Neuronal stem cell (in vitro differentiated cells): ENCODE data around the gene SEMA6B.

Source experiments
- DNase-seq: peaks from one replicate; pipeline ENCODE4 v3.0.0-alpha.2; 2013; ENCODE audit warnings: low spot score
- H2AFZ ChIP-seq: one replicate; pipeline ENCODE4 v1.6.1; 2013; ENCODE audit warnings: mild to moderate bottlenecking, low read length, inconsistent platforms
- H2AK5ac ChIP-seq: 2 replicates; pipeline ENCODE4 v1.6.1; 2013; ENCODE audit warnings: low read depth, mild to moderate bottlenecking, inconsistent platforms, low read length, moderate library complexity, mixed read lengths
- H2BK120ac ChIP-seq: 2 replicates; pipeline ENCODE4 v1.6.1; 2013; ENCODE audit warnings: low read depth, mild to moderate bottlenecking, inconsistent platforms, low read length, moderate library complexity, mixed read lengths
- H2BK12ac ChIP-seq: one replicate; pipeline ENCODE4 v1.6.1; 2013; ENCODE audit warnings: low read length, inconsistent platforms
- H2BK15ac ChIP-seq: 2 replicates; pipeline ENCODE4 v1.6.1; 2013; ENCODE audit warnings: mild to moderate bottlenecking, low read length, inconsistent platforms, mixed read lengths
- H2BK5ac ChIP-seq: one replicate; pipeline ENCODE4 v1.6.1; 2013; ENCODE audit warnings: inconsistent platforms, mild to moderate bottlenecking, low read length, moderate library complexity
- H3K14ac ChIP-seq: one replicate; pipeline ENCODE4 v1.6.1; 2013; ENCODE audit warnings: low read length, inconsistent platforms
- H3K18ac ChIP-seq: 2 replicates; pipeline ENCODE4 v1.6.1; 2013; ENCODE audit warnings: low read length, inconsistent platforms
- H3K23ac ChIP-seq: 2 replicates; pipeline ENCODE4 v1.6.1; 2013; ENCODE audit warnings: low read depth, mild to moderate bottlenecking, mixed read lengths, low read length, inconsistent platforms; ENCODE audit not compliant: poor library complexity
- H3K27ac ChIP-seq: replicated peaks from 3 replicates; pipeline ENCODE4 v1.5.1; 2013; ENCODE audit warnings: low read length, inconsistent platforms
- H3K27me3 ChIP-seq, 3 experiments: 2 replicates each; pipeline ENCODE4 v1.6.1; 2013; ENCODE audit warnings: low read length in 3 of 3, mild to moderate bottlenecking in 2 of 3, inconsistent platforms in 1 of 3, low read depth in 1 of 3, mixed read lengths in 1 of 3, moderate library complexity in 1 of 3; ENCODE audit not compliant: control insufficient read depth in 3 of 3, insufficient read depth in 3 of 3
- H3K36me3 ChIP-seq, 2 donors: replicated peaks in 1 of 2; 2 replicates each; pipeline ENCODE4 v1.6.1; 2013; ENCODE audit warnings: low read length in 2 of 2; ENCODE audit not compliant: control insufficient read depth in 2 of 2, insufficient read depth in 2 of 2
- H3K4ac ChIP-seq: 2 replicates; pipeline ENCODE4 v1.6.1; 2013; ENCODE audit warnings: inconsistent platforms, mild to moderate bottlenecking, low read length, moderate library complexity
- H3K4me1 ChIP-seq, 2 donors: 1 replicate in 1 of 2; 2 replicates in 1 of 2; pipeline ENCODE4 v1.6.1; 2013; ENCODE audit warnings: low read length in 2 of 2, low read depth in 1 of 2; ENCODE audit not compliant: control insufficient read depth in 2 of 2, insufficient read depth in 1 of 2
- H3K4me2 ChIP-seq: one replicate; pipeline ENCODE4 v1.6.1; 2013; ENCODE audit warnings: mild to moderate bottlenecking, low read length, inconsistent platforms; ENCODE audit not compliant: insufficient read depth, poor library complexity, severe bottlenecking
- H3K4me3 ChIP-seq, 2 donors: 2 replicates each; pipeline ENCODE4 v1.5.1; 2013; ENCODE audit warnings: low read length in 2 of 2, mild to moderate bottlenecking in 2 of 2, inconsistent platforms in 1 of 2, moderate library complexity in 1 of 2
- H3K79me1 ChIP-seq: one replicate; pipeline ENCODE4 v1.6.1; 2013; ENCODE audit warnings: low read depth, mild to moderate bottlenecking, inconsistent platforms, low read length, moderate library complexity
- H3K9ac ChIP-seq: one replicate; pipeline ENCODE4 v1.6.1; 2013; ENCODE audit warnings: mild to moderate bottlenecking, low read depth, low read length, inconsistent platforms; ENCODE audit not compliant: poor library complexity
- H3K9me3 ChIP-seq, 2 donors: replicated peaks in 1 of 2; 2 replicates each; pipeline versions ENCODE3 to v1.6.1; 2013; ENCODE audit warnings: low read length in 2 of 2, mild to moderate bottlenecking in 2 of 2, inconsistent platforms in 1 of 2, low read depth in 1 of 2, mixed read lengths in 1 of 2, moderate library complexity in 1 of 2; ENCODE audit not compliant: control insufficient read depth in 2 of 2, insufficient read depth in 1 of 2
- H4K8ac ChIP-seq: one replicate; pipeline ENCODE4 v1.6.1; 2013; ENCODE audit warnings: low read depth, mild to moderate bottlenecking, inconsistent platforms, low read length, moderate library complexity
- H4K91ac ChIP-seq: one replicate; pipeline ENCODE4 v1.6.1; 2013; ENCODE audit warnings: low read length, low read depth, mild to moderate bottlenecking, inconsistent platforms; ENCODE audit not compliant: poor library complexity
- WGBS, 2 donors: extraction: QIAGEN DNeasy Blood & Tissue Kit; methylation state at CpG; one replicate each; pipeline ENCODE4 v1.1.7; 2013; ENCODE audit warnings: missing lambda C conversion rate in 2 of 2, mixed read lengths in 1 of 2; ENCODE audit not compliant: insufficient read length in 2 of 2, insufficient replicate concordance in 1 of 2; ENCODE audit errors: extremely low coverage in 2 of 2; 5-methylcytosine and 5-hydroxymethylcytosine counted together

The SEMA6B gene

DNA sequence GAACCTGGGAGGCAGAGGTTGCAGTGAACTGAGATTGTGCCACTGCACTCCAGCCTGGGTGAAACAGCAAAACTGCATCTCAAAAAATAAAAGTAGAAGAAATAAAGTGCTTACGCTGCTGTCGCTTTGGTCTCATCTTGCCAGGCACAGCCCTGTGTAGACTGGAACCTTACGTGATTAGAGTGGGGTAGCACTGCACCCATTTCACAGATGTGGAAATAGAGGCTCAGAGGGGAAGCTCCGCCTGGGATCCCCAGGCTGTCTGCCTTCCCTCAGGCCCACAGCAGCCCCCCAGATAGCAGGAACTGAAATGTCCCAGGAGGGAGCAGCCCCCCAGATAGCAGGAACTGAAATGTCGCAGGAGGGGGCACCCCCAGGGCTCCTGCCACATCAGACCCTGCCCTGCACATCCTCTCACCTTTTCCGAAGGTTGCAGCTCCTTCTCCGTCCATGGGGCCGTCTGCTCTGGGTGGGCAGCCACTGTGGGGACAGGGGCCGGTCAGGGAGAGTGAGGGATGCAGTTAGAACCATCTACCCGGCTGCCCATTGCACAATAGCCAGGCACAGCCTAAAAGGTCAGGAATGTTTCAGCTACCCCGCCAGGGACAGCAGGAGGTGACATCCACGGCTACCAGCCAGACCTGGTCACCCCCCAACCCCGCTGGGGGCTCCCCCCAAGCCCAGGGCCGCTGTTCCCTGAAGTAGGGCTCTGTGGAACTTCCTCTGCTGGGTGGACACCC is 43.1 kb downstream of the SEMA6B start:
- Histone ChIP-seq H3K27me3 (peaks cover 0 to 4% (median under 1%) of the 10 kb centered on the region in 3 experiments), H3K9ac (no peak overlapping the region), H4K8ac (no peak overlapping the region), H2BK12ac (no peak overlapping the region), H2BK5ac (no peak overlapping the region), H3K36me3 (no peaks in the 10 kb centered on the region), H2BK15ac (peak overlapping the region; percentile 67), H3K4me2 (no peak overlapping the region), H3K27ac (no peak overlapping the region), H4K91ac (no peak overlapping the region), H3K4me3 (no peak overlapping the region), H3K79me1 (no peaks in the 10 kb centered on the region), H3K4ac (no peak overlapping the region), H2AFZ (no peak overlapping the region), H3K23ac (no peak overlapping the region), H2AK5ac (peak overlapping the region; percentile 94), H3K9me3 (no peaks in the 10 kb centered on the region), H3K4me1 (peaks cover 0 to 4% of the 10 kb centered on the region in 2 donors), H3K14ac (peak overlapping the region; percentile 31), H2BK120ac (no peak overlapping the region), H3K18ac (peak overlapping the region; percentile 67)
- DNase-seq, result no peak
- no CpG with 5 or more reads among the region's 14 CpGs for WGBS, 2 donors

DNA sequence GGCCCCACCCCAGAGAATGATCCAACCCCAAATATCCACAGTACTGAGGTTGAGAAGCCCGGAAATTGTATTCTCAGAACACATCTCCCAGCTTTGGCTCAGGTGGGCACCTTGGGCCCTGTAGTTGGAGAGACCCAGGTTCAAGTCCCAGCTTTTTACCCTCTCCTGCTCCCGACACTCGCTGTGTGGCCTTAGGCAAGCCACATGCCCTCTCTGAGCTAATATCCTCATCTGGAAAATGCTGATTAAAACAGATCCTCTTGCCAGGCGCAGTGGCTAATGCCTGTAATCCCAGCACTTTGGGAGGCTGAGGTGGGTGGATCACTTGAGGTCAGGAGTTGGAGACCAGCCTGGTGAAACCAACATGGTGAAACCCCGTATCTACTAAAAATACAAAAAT is 43.8 kb downstream of the SEMA6B start:
- Histone ChIP-seq H3K27ac (no peak overlapping the region), H2BK120ac (no peak overlapping the region), H3K4me1 (peaks cover 0 to 4% of the 10 kb centered on the region in 2 donors), H3K23ac (no peak overlapping the region), H3K4me2 (no peak overlapping the region), H3K14ac (no peak overlapping the region), H4K8ac (no peak overlapping the region), H3K4me3 (no peak overlapping the region), H3K4ac (no peak overlapping the region), H3K79me1 (no peaks in the 10 kb centered on the region), H3K9me3 (no peaks in the 10 kb centered on the region), H2BK15ac (no peak overlapping the region), H3K9ac (no peak overlapping the region), H2AFZ (no peak overlapping the region), H3K27me3 (peaks cover 0 to 4% (median 0%) of the 10 kb centered on the region in 3 experiments), H3K36me3 (no peaks in the 10 kb centered on the region), H4K91ac (no peak overlapping the region), H3K18ac (no peak overlapping the region), H2AK5ac (no peak overlapping the region), H2BK12ac (no peak overlapping the region), H2BK5ac (no peak overlapping the region)
- no CpG with 5 or more reads among the region's 5 CpGs for WGBS, 2 donors
- no peak for DNase-seq

DNA sequence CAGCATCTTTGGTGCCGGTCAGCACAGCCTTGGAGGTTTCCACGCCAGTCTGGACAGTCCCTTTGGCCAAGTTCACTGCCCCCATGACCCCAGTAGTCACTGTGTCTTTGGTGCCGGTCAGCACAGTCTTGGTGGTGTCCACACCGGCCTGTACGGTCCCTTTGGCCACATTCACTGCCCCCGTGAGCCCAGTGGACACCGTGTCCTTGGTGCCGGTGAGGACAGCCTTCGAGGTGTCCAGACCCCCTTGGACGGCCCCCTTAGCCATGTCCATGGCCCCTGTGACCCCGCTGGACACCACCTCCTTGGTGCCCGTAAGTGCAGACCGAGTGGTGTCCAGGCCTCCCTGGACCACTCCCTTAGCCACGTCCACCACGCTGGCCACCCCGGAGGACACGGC is 46.2 kb downstream of the SEMA6B start:
- Histone ChIP-seq H4K8ac (no peak overlapping the region), H3K79me1 (peaks cover 2% of the 10 kb centered on the region), H2BK120ac (no peak overlapping the region), H3K9ac (no peak overlapping the region), H3K14ac (peak overlapping the region; percentile 75), H3K4me2 (no peak overlapping the region), H2BK12ac (no peak overlapping the region), H3K36me3 (no peaks in the 10 kb centered on the region), H4K91ac (no peak overlapping the region), H3K27me3 (peaks cover 0 to 4% (median 0%) of the 10 kb centered on the region in 3 experiments), H3K4ac (no peak overlapping the region), H2AK5ac (no peak overlapping the region), H3K4me1 (peaks cover 0 to 4% of the 10 kb centered on the region in 2 donors), H3K9me3 (no peaks in the 10 kb centered on the region), H2AFZ (no peak overlapping the region), H3K23ac (no peak overlapping the region), H2BK15ac (no peak overlapping the region), H3K4me3 (no peak overlapping the region), H2BK5ac (peak overlapping the region; percentile 39), H3K18ac (no peak overlapping the region), H3K27ac (no peak overlapping the region)
- WGBS, 2 donors, result no CpG with 5 or more reads among the region's 17 CpGs
- DNase-seq, result no peak

DNA sequence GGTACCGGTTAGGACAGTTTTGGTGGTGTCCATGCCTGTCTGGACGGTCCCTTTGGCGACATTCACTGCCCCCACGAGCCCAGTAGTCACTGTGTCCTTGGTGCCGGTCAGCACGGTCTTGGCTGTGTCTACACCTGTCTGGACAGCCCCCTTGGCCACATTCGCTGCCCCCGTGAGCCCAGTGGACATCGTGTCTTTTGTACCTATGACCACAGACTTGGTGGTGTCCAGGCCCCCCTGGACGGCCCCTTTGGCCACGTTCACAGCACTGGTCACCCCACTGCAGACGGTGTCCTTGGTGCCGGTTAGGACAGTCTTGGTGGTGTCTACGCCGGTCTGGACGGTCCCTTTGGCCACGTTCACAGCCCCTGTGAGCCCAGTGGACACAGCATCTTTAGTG is 47.4 kb downstream of the SEMA6B start:
- no peak overlapping the region for H2AK5ac ChIP-seq
- no peaks in the 10 kb centered on the region for H3K36me3 ChIP-seq
- no peak overlapping the region for H3K23ac ChIP-seq
- H3K4ac ChIP-seq, result no peak overlapping the region
- H4K8ac ChIP-seq, result no peak overlapping the region
- H3K27ac ChIP-seq, result no peak overlapping the region
- no peak overlapping the region for H3K14ac ChIP-seq
- H2BK120ac ChIP-seq, result no peak overlapping the region
- H3K4me3 ChIP-seq, result no peak overlapping the region
- no CpG with 5 or more reads among the region's 17 CpGs for WGBS, 2 donors
- no peak overlapping the region for H3K4me2 ChIP-seq
- H2BK5ac ChIP-seq, result no peak overlapping the region
- H3K4me1 ChIP-seq, result peaks cover 0 to 4% of the 10 kb centered on the region in 2 donors
- peaks cover 3% of the 10 kb centered on the region for H3K79me1 ChIP-seq
- no peak overlapping the region for H2AFZ ChIP-seq
- no peak overlapping the region for H2BK15ac ChIP-seq
- no peak overlapping the region for H2BK12ac ChIP-seq
- H3K9me3 ChIP-seq, result no peaks in the 10 kb centered on the region
- no peak overlapping the region for H4K91ac ChIP-seq
- H3K27me3 ChIP-seq, result peaks cover 0 to 4% (median 0%) of the 10 kb centered on the region in 3 experiments
- H3K9ac ChIP-seq, result no peak overlapping the region
- DNase-seq, result no peak
- peak overlapping the region; percentile 60 for H3K18ac ChIP-seq
